GM19328 (cell line): ENCODE results near the gene PRR16.
"Not testable (repeated sequence)": the region's sequence is repeated elsewhere in the genome, so short reads cannot be mapped to it uniquely, and the experiment has no call there.

Experiments
- ATAC-seq: cut with Tn5 transposase; IDR thresholded peaks from one replicate; pipeline ENCODE4 v1.9.1; 2021; ENCODE audit warnings: mild to moderate bottlenecking, moderate library complexity; ENCODE audit not compliant: unreplicated experiment

The PRR16 gene

GRCh38 chr5:120463991-120464626 lies at the start of gene PRR16:
Gene PRR16 (plus strand): TSS chr5:120464300.
- ATAC-seq, result peak; percentile 64

GRCh38 chr5:120415985-120416384 lies 48.1 kb upstream of the PRR16 start:
- no peak for ATAC-seq

- no peak for ATAC-seq
These were observed 45.0 kb upstream of the PRR16 start for GRCh38 chr5:120419127-120419526.

GRCh38 chr5:120426633-120427275 lies 37.3 kb upstream of the PRR16 start:
- ATAC-seq, result not testable (repeated sequence)

- ATAC-seq, result no peak
These were observed 33.5 kb upstream of the PRR16 start for GRCh38 chr5:120430572-120430971.

GRCh38 chr5:120432861-120433260 lies 31.2 kb upstream of the PRR16 start:
- ATAC-seq, result no peak

GRCh38 chr5:120435129-120435528 lies 29.0 kb upstream of the PRR16 start:
- no peak for ATAC-seq

GRCh38 chr5:120436996-120437395 lies 27.1 kb upstream of the PRR16 start:
- no peak for ATAC-seq

GRCh38 chr5:120442694-120443093 lies 21.4 kb upstream of the PRR16 start:
- ATAC-seq, result no peak

GRCh38 chr5:120443607-120444006 lies 20.5 kb upstream of the PRR16 start:
- ATAC-seq, result no peak

GRCh38 chr5:120446068-120446492 lies 18.0 kb upstream of the PRR16 start:
- no peak for ATAC-seq

GRCh38 chr5:120446901-120447300 lies 17.2 kb upstream of the PRR16 start:
- ATAC-seq, result no peak

GRCh38 chr5:120447706-120448239 lies 16.3 kb upstream of the PRR16 start:
- no peak for ATAC-seq

GRCh38 chr5:120449501-120449900 lies 14.6 kb upstream of the PRR16 start:
- ATAC-seq, result no peak

- ATAC-seq, result no peak
These were observed 13.2 kb upstream of the PRR16 start for GRCh38 chr5:120450910-120451309.

- no peak for ATAC-seq
These were observed 12.7 kb upstream of the PRR16 start for GRCh38 chr5:120451445-120451844.

- no peak for ATAC-seq
These were observed 11.6 kb upstream of the PRR16 start for GRCh38 chr5:120452471-120452870.

- ATAC-seq, result no peak
These were observed 9.9 kb upstream of the PRR16 start for GRCh38 chr5:120454094-120454798.

GRCh38 chr5:120456006-120456405 lies 8.1 kb upstream of the PRR16 start:
- ATAC-seq, result no peak

GRCh38 chr5:120457839-120458507 lies 6.1 kb upstream of the PRR16 start:
- ATAC-seq, result peak; percentile 75

- ATAC-seq, result not testable (repeated sequence)
These were observed 5.6 kb upstream of the PRR16 start for GRCh38 chr5:120458508-120458847.
